DMS53 (cell line): ENCODE results near the gene SARS1.
"Not testable (repeated sequence)": the region's sequence is repeated elsewhere in the genome, so short reads cannot be mapped to it uniquely, and the experiment has no call there.

Experiments
- DNase-seq: peaks from one replicate; lab custom pipeline; 2025; lab: John Stamatoyannopoulos, UW

The SARS1 gene, protein sequence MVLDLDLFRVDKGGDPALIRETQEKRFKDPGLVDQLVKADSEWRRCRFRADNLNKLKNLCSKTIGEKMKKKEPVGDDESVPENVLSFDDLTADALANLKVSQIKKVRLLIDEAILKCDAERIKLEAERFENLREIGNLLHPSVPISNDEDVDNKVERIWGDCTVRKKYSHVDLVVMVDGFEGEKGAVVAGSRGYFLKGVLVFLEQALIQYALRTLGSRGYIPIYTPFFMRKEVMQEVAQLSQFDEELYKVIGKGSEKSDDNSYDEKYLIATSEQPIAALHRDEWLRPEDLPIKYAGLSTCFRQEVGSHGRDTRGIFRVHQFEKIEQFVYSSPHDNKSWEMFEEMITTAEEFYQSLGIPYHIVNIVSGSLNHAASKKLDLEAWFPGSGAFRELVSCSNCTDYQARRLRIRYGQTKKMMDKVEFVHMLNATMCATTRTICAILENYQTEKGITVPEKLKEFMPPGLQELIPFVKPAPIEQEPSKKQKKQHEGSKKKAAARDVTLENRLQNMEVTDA

DNA sequence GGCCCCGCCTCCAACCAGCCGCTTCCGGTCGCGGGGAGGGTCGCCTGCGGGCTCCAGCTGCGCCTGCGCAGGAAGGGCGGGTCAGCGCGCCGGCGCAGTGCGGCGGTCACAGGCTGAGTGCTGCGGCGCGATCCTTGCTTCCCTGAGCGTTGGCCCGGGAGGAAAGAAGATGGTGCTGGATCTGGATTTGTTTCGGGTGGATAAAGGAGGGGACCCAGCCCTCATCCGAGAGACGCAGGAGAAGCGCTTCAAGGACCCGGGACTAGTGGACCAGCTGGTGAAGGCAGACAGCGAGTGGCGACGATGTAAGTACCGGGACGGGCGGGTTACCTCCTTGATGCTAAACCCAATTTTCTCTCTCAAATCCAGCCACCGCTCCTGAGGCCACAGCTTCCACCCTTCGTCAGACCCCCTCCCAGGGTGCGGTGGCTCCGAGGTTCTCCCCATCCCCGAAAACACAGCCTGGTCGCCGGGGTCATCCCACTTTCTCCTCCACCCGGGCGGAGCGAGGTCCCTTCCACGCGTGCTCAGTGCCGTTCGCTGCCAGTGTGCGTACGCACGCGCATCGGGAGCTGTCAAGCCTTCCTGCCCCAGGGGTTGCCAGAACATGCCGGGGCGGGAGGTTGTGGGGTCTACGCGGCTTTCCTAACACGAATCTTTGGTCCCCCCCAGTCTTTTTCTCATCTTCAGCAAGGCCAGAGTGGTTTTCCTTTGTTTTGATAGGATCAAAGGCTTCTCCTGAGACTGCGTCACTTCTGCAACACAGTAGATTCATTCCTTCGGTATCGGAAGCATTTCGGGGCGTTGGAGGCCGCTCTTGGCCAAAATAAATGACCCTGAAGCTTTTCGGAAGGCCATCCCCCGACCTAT lies at the start of gene SARS1:
SARS1 (plus strand) TSS at position 95 of the 870 bp plus-strand sequence; CDS start at position 170, 75 bp downstream.
- DNase-seq: peak; percentile 93

DNA sequence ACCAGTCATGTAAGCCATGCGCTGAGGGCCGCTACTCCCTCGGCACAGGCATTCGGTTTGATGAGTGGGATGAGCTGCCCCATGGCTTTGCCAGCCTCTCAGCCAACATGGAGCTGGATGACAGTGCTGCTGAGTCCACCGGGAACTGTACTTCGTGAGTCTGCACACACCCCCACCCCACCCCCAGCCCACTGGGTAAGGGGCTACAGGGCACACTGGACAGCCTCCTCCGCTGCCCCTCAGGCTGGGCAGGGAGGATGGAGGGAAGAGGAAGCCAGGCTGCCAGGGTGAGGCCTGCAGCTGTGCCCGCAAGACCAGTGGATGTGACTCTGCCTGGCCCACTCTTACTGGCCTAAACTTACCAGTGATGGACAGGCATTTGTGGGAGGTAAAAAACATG lies 49.2 kb upstream of the SARS1 start:
- DNase-seq: no peak

DNA sequence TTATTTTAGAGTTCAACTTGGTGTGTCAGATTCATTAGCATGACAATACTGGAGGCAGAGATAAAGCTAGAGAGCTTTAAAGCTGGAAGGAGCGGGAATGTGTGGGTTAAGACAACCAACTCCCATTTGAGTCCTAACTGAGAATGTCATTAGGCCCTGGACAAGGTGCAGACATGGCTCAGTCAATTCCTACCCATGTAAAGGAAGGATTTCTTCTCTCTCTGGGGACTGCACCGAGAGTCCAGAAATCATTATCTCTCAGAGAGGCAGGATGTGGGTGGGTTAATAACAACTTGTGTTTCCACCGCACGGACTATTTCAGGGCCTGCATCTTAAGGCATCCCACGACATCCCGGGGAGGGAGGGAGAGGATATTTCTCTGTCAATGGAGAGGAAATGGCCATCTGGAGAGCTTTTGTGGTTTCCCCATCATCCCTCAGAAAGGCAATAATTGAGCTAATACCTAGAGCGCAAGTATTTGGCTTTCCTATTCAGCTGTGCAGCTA lies 46.7 kb upstream of the SARS1 start:
- no peak for DNase-seq

DNA sequence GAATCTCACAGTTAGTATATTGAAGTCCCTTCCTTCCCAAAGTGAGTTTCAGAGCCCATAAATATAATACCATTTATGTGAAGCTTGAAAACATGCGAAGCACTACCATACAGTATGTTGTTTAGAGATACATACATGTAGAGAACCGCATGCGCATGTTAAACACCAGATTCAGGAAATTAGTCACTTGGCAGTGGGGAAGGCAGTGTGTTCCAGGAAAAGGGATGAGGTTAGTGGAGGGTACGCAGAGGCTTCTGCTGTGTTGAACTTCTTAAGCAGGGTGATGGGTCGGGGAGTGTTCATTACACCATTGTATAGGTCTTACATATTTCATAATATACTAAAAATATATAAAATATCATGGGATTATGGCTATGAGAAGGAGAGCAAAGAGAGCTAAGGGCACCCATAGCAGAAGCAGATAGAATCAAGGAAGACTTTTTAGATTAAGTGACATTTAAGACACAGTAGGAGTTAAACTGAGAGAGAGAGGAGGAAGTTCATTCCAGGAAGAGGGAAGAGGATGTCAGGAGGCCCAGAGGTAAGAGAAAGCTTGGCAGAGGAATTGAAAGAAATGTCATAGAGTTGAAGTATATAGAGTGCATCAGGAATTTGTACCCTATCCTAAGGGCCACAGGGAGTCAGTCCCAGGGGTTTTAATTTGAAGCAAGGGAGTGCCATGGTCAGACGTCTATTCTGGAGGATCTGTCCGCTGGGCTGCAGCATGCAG lies 43.5 kb upstream of the SARS1 start:
- DNase-seq: no peak

DNA sequence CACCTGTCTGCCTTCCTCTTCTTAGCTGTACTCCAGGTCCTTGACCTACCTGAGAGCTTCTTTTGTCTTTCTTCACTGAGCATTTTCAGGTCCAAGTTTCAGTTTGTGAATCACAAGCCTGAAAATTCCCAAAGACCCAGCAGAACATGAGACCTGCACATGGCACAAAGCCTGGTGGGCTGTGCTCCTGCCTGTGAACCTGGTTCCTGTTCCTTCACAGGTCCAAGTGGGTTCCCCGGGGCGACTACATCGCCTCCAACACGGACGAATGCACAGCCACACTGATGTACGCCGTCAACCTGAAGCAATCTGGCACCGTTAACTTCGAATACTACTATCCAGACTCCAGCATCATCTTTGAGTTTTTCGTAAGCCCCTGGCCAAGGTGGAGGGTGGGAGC lies 42.1 kb upstream of the SARS1 start:
- no peak for DNase-seq

DNA sequence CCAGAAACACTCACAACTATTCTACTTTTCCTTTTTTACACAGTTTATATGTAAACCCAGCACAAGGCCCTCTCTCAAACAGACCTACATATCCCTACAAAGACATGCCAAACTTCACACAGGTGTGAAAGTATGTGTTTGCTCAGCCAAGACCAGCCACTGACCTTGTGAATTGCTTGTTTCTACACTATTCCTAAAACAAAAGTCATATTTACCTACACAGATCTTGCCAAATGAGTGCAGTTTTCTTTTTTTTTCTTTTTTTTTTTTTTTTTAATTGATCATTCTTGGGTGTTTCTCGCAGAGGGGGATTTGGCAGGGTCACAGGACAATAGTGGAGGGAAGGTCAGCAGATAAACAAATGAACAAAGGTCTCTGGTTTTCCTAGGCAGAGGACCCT lies 37.4 kb upstream of the SARS1 start:
- not testable (repeated sequence) for DNase-seq

DNA sequence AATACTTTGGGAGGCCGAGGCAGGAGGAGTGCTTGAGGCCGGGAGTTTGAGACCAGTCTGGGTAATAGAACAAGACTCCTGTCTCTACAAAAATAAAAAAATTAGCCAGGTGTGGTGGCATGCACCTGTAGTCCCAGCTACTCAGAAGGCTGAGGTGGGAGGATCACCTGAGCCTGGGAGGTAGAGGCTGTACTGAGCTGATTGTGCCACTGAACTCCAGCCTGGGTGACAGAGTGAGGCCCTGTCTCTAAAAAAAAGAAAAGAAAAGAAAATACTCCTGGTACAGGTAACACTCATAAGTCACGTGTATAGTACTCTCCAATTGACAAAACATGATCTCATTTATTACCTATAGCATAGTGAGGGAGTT lies 33.0 kb upstream of the SARS1 start:
- not testable (repeated sequence) for DNase-seq

DNA sequence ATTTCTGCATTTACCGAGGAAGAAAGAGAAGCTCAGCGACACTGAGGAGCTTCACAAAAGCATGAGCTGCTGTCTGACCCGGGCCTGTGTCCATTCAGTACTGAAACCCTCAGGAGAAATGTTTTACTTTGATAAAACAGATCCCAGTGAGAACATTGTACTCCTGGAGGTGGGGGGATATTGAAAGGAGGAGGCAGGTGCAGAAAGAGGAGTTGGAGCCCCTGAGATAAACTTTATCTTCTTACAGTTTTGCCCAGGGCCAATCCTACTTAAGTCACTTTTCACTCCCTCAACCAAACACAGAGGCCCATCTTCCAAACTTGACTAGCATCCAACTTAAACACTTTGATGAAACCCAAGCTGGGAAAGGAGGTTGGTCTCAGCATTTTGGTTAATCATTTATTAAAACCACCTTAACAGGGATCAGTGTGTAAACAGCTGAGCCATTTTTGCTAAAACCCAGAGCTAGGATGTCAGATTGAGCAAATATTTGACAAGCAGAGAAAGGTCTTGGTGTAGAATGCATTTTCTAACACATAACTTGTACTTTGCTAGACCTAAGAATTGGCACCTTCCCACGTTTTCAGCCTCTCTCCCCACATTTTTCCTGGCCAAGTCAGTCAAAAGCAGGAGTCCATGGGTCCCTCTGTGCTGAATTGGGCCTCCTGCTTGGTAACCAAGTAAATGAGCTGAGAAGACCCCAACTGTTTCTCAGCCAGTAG lies 32.5 kb upstream of the SARS1 start:
- DNase-seq: peak; percentile 95

DNA sequence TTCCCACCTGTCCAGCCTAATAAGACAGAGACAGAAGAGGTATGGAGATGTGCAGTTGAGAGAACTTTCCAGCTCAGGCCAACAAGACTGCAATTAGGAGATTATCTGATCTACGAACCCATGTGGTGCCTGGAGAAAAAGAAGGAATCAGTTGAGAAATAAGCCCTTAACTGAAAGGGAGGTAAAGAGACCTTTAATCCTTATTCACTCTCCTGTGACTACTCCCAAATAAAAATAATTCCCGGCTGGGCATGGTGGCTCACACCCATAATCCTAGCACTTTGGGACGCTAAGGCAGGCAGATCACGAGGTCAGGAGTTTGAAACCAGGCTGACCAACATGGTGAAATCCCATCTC lies 31.9 kb upstream of the SARS1 start:
- DNase-seq: peak; percentile 64

DNA sequence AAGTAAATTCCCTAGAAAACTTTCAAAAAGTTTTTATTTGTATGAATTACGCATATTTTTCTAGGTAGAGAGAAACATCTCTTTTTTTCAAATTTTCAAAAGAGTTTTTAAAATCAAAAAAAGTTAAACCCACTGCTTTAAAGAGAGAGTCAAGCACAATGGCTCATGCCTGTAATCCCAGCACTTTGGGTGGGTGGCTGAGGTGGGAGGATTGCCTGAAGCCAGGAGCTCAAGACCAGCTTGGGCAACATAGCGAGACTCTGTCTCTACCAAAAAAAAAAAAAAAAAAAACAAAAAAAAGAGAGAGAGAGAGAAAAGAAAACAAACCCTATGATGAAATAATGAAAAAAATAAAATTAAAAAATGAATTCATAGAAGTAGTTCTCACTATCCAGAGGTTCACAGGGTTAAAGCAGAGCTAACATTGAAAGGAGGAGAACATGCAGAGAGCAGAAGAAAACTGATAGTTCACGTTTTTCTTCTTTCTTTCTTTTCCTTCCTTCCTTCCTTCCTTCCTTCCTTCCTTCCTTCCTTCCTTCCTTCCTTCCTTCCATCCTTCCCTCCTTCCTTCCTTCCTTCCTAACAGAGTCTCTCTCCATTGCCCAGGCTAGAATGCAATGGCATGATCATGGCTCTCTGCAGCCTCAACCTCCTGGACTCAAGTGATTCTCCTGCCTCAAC lies 30.5 kb upstream of the SARS1 start:
- DNase-seq: no peak

DNA sequence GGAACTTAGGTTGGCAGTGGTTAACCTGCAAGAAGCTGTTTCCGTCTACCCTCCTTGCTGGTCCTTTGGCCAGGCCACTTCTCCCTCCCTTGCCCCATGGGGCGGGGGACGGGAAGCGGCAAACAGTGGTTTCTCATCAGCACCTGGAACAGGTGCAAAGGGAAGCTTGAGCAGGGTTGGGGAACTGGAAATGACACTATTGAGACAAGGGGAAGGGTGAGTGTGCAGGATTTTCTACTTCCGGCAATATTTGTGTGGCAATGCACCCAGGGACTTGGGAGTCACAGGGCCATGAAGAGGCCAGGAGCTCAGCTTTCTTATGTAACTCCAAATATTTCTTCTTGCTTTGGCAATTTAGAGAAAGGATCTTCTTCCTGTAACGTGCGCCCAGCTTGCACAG lies 29.0 kb upstream of the SARS1 start:
- DNase-seq: peak; percentile 96

DNA sequence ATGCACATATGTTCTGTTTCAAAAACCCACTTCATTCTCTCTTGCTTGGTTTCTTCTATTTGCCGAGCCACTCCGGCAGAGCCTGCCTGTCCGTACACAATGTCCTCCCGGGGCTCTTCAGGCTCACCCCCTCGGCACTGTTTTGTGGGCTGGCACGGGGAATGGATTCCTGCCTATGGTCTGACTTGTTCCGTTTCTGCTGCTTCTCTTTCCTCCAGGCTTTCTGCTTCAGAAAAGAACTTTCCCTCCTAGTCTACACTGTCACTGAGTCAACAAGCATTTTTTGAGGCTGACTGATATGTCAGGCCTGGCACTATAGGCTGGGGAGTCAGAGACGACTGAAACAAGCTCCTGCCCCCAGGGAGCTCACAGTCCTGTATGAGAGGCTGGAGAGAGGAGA lies 28.4 kb upstream of the SARS1 start:
- DNase-seq: peak; percentile 70

DNA sequence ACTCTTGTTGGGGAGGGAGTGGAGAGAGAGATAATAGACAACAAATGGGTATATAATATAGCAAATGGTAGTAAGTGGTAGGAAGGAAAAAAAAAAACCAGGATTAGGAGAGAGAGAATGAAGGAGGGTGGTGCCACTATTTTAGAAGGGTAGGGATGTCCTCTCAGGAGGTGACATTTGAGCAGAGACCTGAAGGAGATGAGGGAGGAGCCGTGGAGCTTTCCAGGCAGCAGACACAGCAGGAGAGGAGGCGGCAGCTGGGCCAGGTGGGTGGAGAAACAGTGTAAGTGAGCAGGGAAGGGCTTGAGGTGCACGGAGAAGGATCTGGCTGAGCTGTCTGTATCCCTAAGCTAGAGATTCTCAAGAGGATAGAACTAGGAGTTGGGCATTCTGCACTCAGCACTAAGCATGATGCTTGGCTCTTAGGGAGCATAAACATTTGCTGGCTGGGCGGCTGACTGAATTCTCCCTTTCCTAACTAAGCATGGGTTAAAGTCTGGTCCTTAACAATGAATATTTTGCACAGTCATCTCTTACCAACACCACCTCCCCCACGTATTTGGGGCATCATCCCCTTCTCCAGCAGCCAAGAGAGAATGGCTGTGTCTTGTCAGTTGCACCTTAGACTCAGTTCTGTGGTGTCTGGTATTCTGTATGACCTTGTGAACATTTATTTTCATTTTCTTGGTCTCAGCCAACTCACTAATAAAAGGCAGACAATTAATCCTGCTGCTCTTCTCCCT lies 27.6 kb upstream of the SARS1 start:
- DNase-seq: peak; percentile 84

DNA sequence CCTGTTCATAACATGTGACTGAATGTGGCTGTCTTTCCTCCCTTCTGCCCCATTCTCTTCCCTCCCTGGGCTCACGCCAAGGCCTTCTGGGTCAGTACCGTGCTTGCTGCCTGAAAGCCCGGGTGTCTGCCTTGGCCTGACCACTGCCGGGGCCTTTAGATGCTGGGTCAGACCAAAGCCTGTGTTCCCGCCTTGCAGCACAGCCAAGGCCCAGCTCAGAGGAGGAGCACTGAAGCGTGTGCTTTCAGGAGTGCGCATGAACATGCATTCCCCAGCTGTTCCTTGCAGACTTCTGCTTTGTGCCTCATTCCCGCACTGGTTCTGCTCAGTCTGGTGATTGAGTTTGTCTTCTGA lies 27.0 kb upstream of the SARS1 start:
- no peak for DNase-seq

DNA sequence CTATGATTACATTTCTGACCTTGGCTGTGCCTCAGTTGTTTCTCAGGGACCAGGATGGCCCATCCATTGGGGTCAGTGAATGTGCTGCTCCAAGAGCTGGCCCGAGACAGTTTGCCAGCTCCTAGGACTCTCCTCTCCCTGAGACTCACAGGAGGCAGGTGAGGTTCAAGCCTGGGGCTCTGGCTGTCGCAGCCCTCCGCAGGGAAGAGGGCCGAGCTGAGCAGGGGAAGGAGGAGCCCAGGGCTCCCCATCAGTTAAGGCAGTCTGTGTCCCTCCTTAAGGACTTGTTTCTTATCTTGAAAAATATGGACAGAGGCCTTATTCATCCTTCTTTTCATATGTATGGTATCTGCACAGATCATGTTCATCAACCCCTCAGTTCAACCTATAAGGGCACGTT lies 26.6 kb upstream of the SARS1 start:
- DNase-seq: no peak

DNA sequence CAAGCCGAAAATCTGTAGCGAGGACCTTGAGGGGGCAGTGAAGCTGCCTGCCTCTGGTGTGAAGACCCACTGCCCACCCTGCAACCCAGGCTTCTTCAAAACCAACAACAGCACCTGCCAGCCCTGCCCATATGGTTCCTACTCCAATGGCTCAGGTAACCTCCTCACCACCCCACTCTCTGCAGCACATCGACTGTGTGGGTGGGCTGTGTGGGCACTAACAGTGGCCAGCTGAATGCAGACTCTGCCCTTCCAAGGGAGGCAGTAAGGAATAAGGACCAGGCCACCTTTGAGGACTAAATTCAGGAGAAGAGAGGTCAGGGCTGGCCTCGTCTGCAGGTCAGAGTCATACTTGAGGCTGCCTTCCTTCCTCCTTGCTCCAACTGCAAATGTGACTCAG lies 25.5 kb upstream of the SARS1 start:
- DNase-seq: no peak

DNA sequence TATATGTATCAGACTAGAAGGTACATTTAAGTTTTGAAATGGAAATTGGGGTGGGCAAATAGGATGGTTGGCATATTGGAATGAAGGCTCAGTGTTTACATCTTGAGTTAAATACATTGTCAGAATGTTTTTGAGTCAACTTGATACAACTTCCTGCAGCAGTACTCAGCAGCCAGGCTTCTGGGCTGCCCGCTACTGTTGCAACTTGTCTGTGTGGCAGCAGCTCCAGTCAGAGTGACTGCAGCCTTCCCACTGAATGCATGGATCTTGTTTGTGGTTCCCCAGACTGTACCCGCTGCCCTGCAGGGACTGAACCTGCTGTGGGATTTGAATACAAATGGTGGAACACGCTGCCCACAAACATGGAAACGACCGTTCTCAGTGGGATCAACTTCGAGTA lies 24.9 kb upstream of the SARS1 start:
- no peak for DNase-seq

DNA sequence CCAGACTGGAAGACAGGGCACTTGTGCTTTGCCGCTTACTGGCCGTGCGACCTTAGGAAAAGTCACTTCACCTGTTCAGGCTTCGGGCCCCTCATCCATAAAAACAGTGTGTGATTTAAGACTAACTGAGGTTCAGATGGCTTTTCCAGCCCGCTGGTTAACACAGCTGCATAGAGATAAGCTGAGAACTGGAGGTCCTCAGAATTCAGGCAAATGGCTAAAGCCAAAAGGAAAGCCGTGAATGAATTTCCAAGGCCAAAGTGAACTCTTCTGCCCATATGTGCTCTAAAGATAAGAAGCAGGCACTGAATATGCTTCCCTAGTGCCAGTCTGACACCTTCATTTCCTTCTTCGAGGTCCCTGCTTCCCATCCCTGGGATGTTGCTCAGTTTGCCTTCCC lies 23.5 kb upstream of the SARS1 start:
- DNase-seq: no peak

DNA sequence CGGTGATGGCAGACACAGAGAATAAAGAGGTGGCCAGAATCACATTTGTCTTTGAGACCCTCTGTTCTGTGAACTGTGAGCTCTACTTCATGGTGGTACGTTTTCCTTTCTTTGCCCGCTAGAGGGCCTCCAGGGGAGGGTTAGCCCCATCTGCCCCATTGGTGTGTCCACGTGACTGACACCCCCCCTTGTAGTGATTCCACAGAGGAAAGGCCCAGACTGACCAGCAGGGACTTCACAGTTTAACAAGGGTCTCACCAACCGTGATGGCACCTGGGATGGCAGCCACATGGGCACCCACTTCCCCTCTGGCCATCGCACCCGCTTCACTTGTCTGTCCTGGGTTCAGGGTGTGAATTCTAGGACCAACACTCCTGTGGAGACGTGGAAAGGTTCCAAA lies 22.3 kb upstream of the SARS1 start:
- DNase-seq: no peak

DNA sequence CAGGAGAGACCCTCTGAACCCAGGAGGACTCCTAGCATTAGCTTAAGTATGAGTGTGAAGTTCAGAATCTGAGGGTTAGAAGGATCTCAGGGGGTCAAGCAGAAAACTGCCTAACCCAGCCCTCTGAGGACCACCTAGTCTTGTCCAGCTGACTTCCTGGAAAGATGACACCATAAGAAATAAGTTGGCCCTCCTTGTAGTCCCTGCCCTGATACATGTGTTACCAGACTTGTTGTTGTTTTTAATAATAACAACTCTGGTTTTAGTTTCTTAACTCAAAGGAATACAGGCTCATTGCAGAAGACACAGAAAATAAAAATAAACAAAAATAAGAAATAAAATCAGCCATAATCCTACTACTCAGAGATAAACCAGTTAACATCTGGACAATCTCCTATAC lies 21.8 kb upstream of the SARS1 start:
- no peak for DNase-seq
